A673 (cell line): ENCODE results near the gene HIGD1A. TPM values are rescaled to one million over a fixed set of nuclear protein-coding genes. Genes with fewer than 3 reads are reported as not detected.

Experiments used
- BruUV-seq: library from RNA; stranded (reverse); fragments of 400-500 nt; replicated peaks from 2 replicates; lab custom pipeline; 2021; lab: Mats Ljungman, UMichigan
- CTCF ChIA-PET: fragments of 300-600 bp; sonication (Branson Sonifier 250); formaldehyde crosslinking; loops from one replicate; lab custom pipeline; 2022; ENCODE audit warnings: antibody characterized with exemption; lab: Charles Lee
- POLR2A ChIA-PET: fragments of 300-600 bp; sonication (Branson Sonifier 250); formaldehyde crosslinking; loops from one replicate; lab custom pipeline; 2022; ENCODE audit warnings: antibody characterized with exemption; ENCODE audit not compliant: low non-redundant PET; lab: Charles Lee
- DNase-seq: peaks from one replicate; pipeline ENCODE4 v3.0.0-alpha.2; 2015; ENCODE audit warnings: low spot score
- H3K27ac ChIP-seq: fragments of 200-600 bp; sonication (generic); 2 replicates; pipeline ENCODE4 v1.5.1; 2016; ENCODE audit warnings: mixed run types, low read depth, mild to moderate bottlenecking, mixed read lengths, antibody characterized with exemption, low read length; ENCODE audit not compliant: poor library complexity, severe bottlenecking
- H3K27me3 ChIP-seq: fragments of 200-600 bp; sonication (generic); replicated peaks from 2 replicates; pipeline ENCODE4 v1.6.1; 2017; ENCODE audit warnings: mixed run types, low read depth, mild to moderate bottlenecking, mixed read lengths, antibody characterized with exemption, low read length; ENCODE audit not compliant: insufficient read depth, poor library complexity
- H3K36me3 ChIP-seq: fragments of 200-600 bp; sonication (generic); 2 replicates; pipeline ENCODE4 v1.6.1; 2016; ENCODE audit warnings: mixed run types, mild to moderate bottlenecking, mixed read lengths, antibody characterized with exemption, low read length; ENCODE audit not compliant: insufficient read depth, poor library complexity, severe bottlenecking
- H3K4me1 ChIP-seq: fragments of 200-600 bp; sonication (generic); 2 replicates; pipeline ENCODE4 v1.6.1; 2017; ENCODE audit warnings: mixed run types, mild to moderate bottlenecking, mixed read lengths, antibody characterized with exemption, low read length; ENCODE audit not compliant: insufficient read depth, poor library complexity, severe bottlenecking
- H3K4me3 ChIP-seq: fragments of 200-600 bp; sonication (generic); 2 replicates; pipeline ENCODE4 v1.5.1; 2016; ENCODE audit warnings: low read depth, mixed run types, mild to moderate bottlenecking, mixed read lengths, low read length; ENCODE audit not compliant: poor library complexity, severe bottlenecking
- H3K9me3 ChIP-seq: fragments of 200-600 bp; sonication (generic); 2 replicates; pipeline ENCODE4 v1.6.1; 2016; ENCODE audit warnings: mixed run types, low read depth, mild to moderate bottlenecking, mixed read lengths, antibody characterized with exemption, low read length; ENCODE audit not compliant: poor library complexity, severe bottlenecking
- CTCF ChIP-seq: fragments of 300-800, 200-600 bp; sonication (generic); conservative IDR thresholded peaks from 2 replicates; pipeline ENCODE4 v1.5.1; 2017; ENCODE audit warnings: low read depth, mild to moderate bottlenecking, antibody characterized with exemption, low read length, moderate library complexity, mixed read lengths
- EZH2 ChIP-seq: fragments of 200-600 bp; sonication (generic); IDR thresholded peaks from 2 replicates; pipeline ENCODE4 v1.6.1; 2017; ENCODE audit warnings: borderline replicate concordance, low read depth, mild to moderate bottlenecking, mixed read lengths, antibody characterized with exemption, low read length; ENCODE audit not compliant: poor library complexity, severe bottlenecking
- intact Hi-C: fragments of 100-400 bp; cut with micrococcal nuclease; formaldehyde crosslinking; loops from one replicate; pipeline ENCODE4 v1.10.0; 2022; ENCODE audit not compliant: unreplicated experiment
- total RNA-seq: library from RNA; stranded (reverse); gene quantifications from 2 replicates; pipeline ENCODE4 v1.2.3, GENCODE V29; 2021

HIGD1A gene
- total RNA-seq, 1 experiment from 2014 or later = 50.6 TPM

DNA sequence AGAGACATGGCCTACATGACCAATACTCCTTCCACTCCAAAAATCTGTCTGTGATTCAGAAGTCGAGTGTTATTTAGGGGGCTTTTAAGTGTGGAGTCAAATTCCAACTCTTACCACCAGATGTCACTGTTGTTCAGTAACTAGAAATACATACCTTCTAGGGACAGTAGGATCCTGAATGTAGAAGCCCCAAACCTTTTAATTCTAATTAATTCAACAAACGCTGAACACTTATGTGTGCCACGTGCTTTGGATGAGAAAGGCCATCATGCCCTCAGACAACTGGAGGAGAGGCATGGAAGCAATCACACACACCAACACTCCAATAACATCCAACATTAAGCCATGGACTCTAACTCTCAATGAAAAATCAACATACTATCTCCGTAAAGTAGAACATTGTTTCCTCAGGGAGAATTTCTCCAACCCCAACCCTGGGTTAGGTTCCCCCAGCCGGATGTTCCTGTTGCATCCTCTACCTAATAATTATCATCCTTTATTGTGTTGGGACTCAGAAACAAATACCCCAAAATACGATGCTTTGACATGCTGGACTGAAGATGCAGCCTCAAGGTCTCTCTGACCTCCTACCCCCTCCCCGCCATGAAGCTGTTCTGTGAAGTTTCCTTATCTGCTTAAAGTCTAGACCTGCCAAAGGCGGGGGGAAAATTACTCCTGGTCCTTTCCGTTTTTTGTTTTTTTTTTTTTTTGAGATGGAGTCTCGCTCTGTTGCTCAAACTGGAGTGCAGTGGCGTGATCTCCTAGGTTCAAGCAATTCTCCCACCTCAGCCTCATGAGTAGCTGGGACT, 23.2 kb downstream of the HIGD1A start:
- H3K9me3 ChIP-seq = no peaks in the 10 kb centered on the region
- peaks cover 3% of the 10 kb centered on the region for H3K36me3 ChIP-seq
- CTCF ChIA-PET = no interaction called here
- POLR2A ChIA-PET = no interaction called here
- no peaks in the 10 kb centered on the region for H3K27me3 ChIP-seq
- no peaks in the 10 kb centered on the region for H3K4me1 ChIP-seq
- no TSS peak for BruUV-seq
- no peak overlapping the region for H3K4me3 ChIP-seq
- DNase-seq = peak; percentile 57
- intact Hi-C loops = loop anchor here (1.0 to 5.0 kb wide), 2 partner anchors 51 to 100 kb away; no protein-coding TSS in a partner anchor
- peak; percentile 59 for TF ChIP-seq CTCF
- no peak for TF ChIP-seq EZH2
- H3K27ac ChIP-seq = no peak overlapping the region

DNA sequence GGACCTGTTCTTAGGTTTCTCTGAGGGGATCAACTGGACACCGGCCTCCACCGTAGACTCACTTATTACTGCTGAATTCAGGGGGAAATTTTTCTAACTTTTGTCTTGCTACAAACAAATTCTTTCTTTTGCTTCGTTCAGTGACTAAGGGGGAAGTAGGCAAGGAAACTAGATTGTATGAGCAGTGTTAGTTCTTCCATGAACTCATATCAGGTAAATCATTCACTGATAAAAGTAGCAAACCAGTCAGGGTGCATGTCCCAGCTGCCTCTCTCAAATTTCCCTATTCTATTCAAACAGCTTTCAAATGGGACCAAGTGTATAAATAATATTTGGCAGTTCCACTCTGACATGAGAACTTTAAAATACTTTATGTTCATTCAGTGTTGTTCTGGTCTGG, 23.9 kb downstream of the HIGD1A start:
- H3K36me3 ChIP-seq = peaks cover 3% of the 10 kb centered on the region
- TF ChIP-seq EZH2 = no peak
- no peak for TF ChIP-seq CTCF
- no peaks in the 10 kb centered on the region for H3K27me3 ChIP-seq
- POLR2A ChIA-PET = no interaction called here
- CTCF ChIA-PET = no interaction called here
- no peaks in the 10 kb centered on the region for H3K9me3 ChIP-seq
- no peak for DNase-seq
- H3K27ac ChIP-seq = no peak overlapping the region
- no TSS peak for BruUV-seq
- intact Hi-C loops = loop anchor here (5.0 kb wide), 1 partner anchor 52 kb away; no protein-coding TSS in a partner anchor
- H3K4me1 ChIP-seq = no peaks in the 10 kb centered on the region
- no peak overlapping the region for H3K4me3 ChIP-seq

- no peaks in the 10 kb centered on the region for H3K27me3 ChIP-seq
- H3K36me3 ChIP-seq = no peaks in the 10 kb centered on the region
- H3K4me1 ChIP-seq = no peaks in the 10 kb centered on the region
- TF ChIP-seq CTCF (no peak), EZH2 (no peak)
- no peak overlapping the region for H3K4me3 ChIP-seq
- no peak overlapping the region for H3K27ac ChIP-seq
- CTCF ChIA-PET = no interaction called here
- intact Hi-C loops = no loop called here
- no peak for DNase-seq
- no TSS peak for BruUV-seq
- no peaks in the 10 kb centered on the region for H3K9me3 ChIP-seq
- POLR2A ChIA-PET = no interaction called here
These were observed 25.6 kb downstream of the HIGD1A start for GRCh38 chr3:42778644-42779043.
